ENCODE results near the gene RASGRF2. TPM values are rescaled to one million over a fixed set of nuclear protein-coding genes. Genes with fewer than 3 reads are reported as not detected.

Gene RASGRF2
- total and polyA plus RNA-seq, 9 of the 15 experiments (the other 6 are each of a cell fraction or from before 2014, with no cell fraction given) = 0.01 to 0.22 (median 0.08) TPM; not detected in 2

DNA sequence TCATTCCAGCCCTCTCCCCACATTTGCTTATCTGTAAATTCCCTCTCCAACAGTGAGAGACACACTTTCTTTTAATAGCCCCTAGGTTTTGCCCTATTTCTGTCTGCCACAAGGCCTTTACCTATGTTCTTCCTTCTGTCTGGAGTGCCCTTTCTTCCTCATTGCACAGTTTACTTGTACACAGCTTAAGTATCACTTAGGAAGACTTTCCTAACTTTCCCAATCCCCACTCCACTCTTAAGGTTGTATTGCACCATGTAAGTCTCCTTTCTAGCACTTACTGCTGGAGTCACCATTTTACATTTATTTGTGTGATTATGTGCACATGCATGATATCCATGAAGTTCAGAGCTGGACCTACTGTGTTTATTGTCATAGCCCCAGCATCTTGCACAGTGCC is 262.1 kb downstream of the RASGRF2 start:
- Histone ChIP-seq H3K27me3 (ENCODE audit: control insufficient read depth in 2 of 2, insufficient read depth in 2 of 2, low read length in 2 of 2) (peaks cover 7 to 30% of the 10 kb centered on the region in 2 experiments; a peak in 3 of 5 replicates), H3K9me3 (replicated peaks; ENCODE audit: control insufficient read depth, insufficient read depth, low read depth, low read length) (no peaks in the 10 kb centered on the region), H3K4me2 (ENCODE audit: insufficient read depth, low read length) (no peak overlapping the region), H3K79me2 (ENCODE audit: control insufficient read depth, insufficient read depth, low read length) (no peaks in the 10 kb centered on the region), H3K4me1 (replicated peaks in 1 of 2; ENCODE audit: control insufficient read depth in 2 of 2, insufficient read depth in 2 of 2, low read length in 2 of 2) (no peaks in the 10 kb centered on the region), H4K20me1 (replicated peaks; ENCODE audit: control insufficient read depth, insufficient read depth, low read length) (no peaks in the 10 kb centered on the region), H3K36me3 (ENCODE audit: control insufficient read depth, insufficient read depth, low read length) (no peaks in the 10 kb centered on the region), H3K27ac (ENCODE audit: extremely low read depth, low read depth, low read length) (no peak overlapping the region), H2AFZ (ENCODE audit: low read depth, low read length) (no peak overlapping the region), H3K9ac (ENCODE audit: insufficient read depth in 1 of 2, low read depth in 2 of 2, low read length in 2 of 2) (no peak overlapping the region), H3K4me3 (no peak overlapping the region), H3K9me1 (ENCODE audit: control insufficient read depth, insufficient read depth, low read length) (no peaks in the 10 kb centered on the region)
- TF ChIP-seq ZNF75A (CRISPR knock-in tag; IDR thresholded peaks at IDR 0.05) = no peak
- ATAC-seq = no peak
- no peak for DNase-seq (ENCODE audit: extremely low read depth in 1 of 4, low spot score in 3 of 4)
- in situ Hi-C loops (cut with MboI) (no loop called here), intact Hi-C loops (cut with micrococcal nuclease) (no loop called here)
- ChIA-PET POLR2A (no interaction called here), CTCF (ENCODE audit: low intra/inter-chr PET ratio) (no interaction called here)
- FAIRE-seq = no peak
- no TSS peak for BruUV-seq (replicated peaks)

DNA sequence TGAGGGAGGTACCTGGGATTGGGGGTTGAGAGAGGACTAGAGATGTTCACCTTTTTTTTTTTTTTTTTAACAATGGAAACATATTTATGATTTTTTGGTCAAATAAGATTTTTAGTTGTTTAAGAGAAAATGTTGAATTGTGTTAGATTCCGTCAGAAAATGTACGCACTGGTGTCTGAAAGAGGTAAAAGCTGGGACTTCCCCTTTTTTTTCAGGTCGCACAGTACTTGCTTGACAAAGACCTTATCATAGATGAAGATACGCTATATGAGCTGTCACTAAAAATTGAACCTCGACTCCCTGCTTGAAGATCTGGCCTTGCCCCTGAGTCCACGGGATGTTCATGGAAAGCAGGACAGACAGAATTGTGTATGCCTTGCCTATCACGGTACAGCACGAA is 265.3 kb downstream of the RASGRF2 start:
- no peak overlapping the region for H2AFZ ChIP-seq (ENCODE audit: low read depth, low read length)
- H3K9me1 ChIP-seq (ENCODE audit: control insufficient read depth, insufficient read depth, low read length) = no peaks in the 10 kb centered on the region
- FAIRE-seq (no peak), DNase-seq (ENCODE audit: extremely low read depth in 1 of 4, low spot score in 3 of 4) (no peak), ATAC-seq (no peak)
- H4K20me1 ChIP-seq (replicated peaks; ENCODE audit: control insufficient read depth, insufficient read depth, low read length) = no peaks in the 10 kb centered on the region
- no peaks in the 10 kb centered on the region for H3K9me3 ChIP-seq (replicated peaks; ENCODE audit: control insufficient read depth, insufficient read depth, low read depth, low read length)
- no peak overlapping the region for H3K4me2 ChIP-seq (ENCODE audit: insufficient read depth, low read length)
- no peaks in the 10 kb centered on the region for H3K36me3 ChIP-seq (ENCODE audit: control insufficient read depth, insufficient read depth, low read length)
- WGBS (ENCODE audit: insufficient coverage, low coverage, missing lambda C conversion rate) = 2% methylated on average over 8 of the region's 8 CpGs
- intact Hi-C loops (cut with micrococcal nuclease) = no loop called here
- H3K4me1 ChIP-seq (replicated peaks in 1 of 2; ENCODE audit: control insufficient read depth in 2 of 2, insufficient read depth in 2 of 2, low read length in 2 of 2) = no peaks in the 10 kb centered on the region
- POLR2A ChIA-PET = no interaction called here
- no TSS peak for BruUV-seq (replicated peaks)
- H3K79me2 ChIP-seq (ENCODE audit: control insufficient read depth, insufficient read depth, low read length) = no peaks in the 10 kb centered on the region
- H3K4me3 ChIP-seq = no peak overlapping the region
- peaks cover 5 to 28% of the 10 kb centered on the region in 2 experiments; a peak in 4 of 5 replicates for H3K27me3 ChIP-seq (ENCODE audit: control insufficient read depth in 2 of 2, insufficient read depth in 2 of 2, low read length in 2 of 2)
- CTCF ChIA-PET (ENCODE audit: low intra/inter-chr PET ratio) = no interaction called here
- in situ Hi-C loops (cut with MboI) = no loop called here
- H3K9ac ChIP-seq (ENCODE audit: insufficient read depth in 1 of 2, low read depth in 2 of 2, low read length in 2 of 2) = no peak overlapping the region
- peak; percentile 95 for TF ChIP-seq SPI1 (IDR thresholded peaks at IDR 0.05; ENCODE audit: borderline replicate concordance, low read depth, low read length)
- TF ChIP-seq DLX4 (CRISPR knock-in tag; IDR thresholded peaks at IDR 0.05) = no peak
- TF ChIP-seq, protein P1, sequence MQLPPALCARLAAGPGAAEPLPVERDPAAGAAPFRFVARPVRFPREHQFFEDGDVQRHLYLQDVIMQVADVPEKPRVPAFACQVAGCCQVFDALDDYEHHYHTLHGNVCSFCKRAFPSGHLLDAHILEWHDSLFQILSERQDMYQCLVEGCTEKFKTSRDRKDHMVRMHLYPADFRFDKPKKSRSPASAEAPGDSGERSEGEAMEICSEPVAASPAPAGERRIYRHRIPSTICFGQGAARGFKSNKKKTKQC (CRISPR knock-in tag; IDR thresholded peaks at IDR 0.05) = no peak
- no peak for TF ChIP-seq HOXB6 (CRISPR knock-in tag; IDR thresholded peaks at IDR 0.05; ENCODE audit: borderline replicate concordance)
- peak; percentile 27; the same call in 1 of the 2 replicates for TF ChIP-seq PKNOX1 (IDR thresholded peaks at IDR 0.05)
- H3K27ac ChIP-seq (ENCODE audit: extremely low read depth, low read depth, low read length) = no peak overlapping the region

Measured in K562 (cell line).